CD4-positive, alpha-beta memory T cell (primary cell): ENCODE results near the gene XRCC6. TPM values are rescaled to one million over a fixed set of nuclear protein-coding genes. Genes with fewer than 3 reads are reported as not detected.
"Not testable (repeated sequence)": the region's sequence is repeated elsewhere in the genome, so short reads cannot be mapped to it uniquely, and the experiment has no call there.

Experiments used
- CTCF ChIA-PET: fragments of 350-600 bp; sonication (Branson Sonifier 250); formaldehyde crosslinking; loops from one replicate; lab custom pipeline; 2021; ENCODE audit warnings: inconsistent platforms; ENCODE audit not compliant: partially characterized antibody; lab: Charles Lee
- POLR2A ChIA-PET: fragments of 350-600 bp; sonication (Branson Sonifier 250); formaldehyde crosslinking; loops from one replicate; lab custom pipeline; 2021; ENCODE audit not compliant: partially characterized antibody; lab: Charles Lee
- DNase-seq, 5 donors: peaks; one replicate each; pipeline versions ENCODE4 v3.0.0 to v3.0.0-alpha.2; 2020 to 2022; ENCODE audit warnings: mixed read lengths in 1 of 5
- H3K27ac ChIP-seq: one replicate; pipeline ENCODE4 v1.7.0; 2013; ENCODE audit warnings: low read depth, low read length
- H3K27me3 ChIP-seq: 2 replicates; pipeline ENCODE4 v1.7.0; 2013; ENCODE audit warnings: mild to moderate bottlenecking, low read length, moderate library complexity; ENCODE audit not compliant: insufficient read depth
- H3K36me3 ChIP-seq: 2 replicates; pipeline ENCODE4 v1.7.0; 2013; ENCODE audit warnings: mild to moderate bottlenecking, low read length, moderate library complexity; ENCODE audit not compliant: insufficient read depth
- H3K4me1 ChIP-seq: 2 replicates; pipeline ENCODE4 v1.7.0; 2013; ENCODE audit warnings: mild to moderate bottlenecking, low read length, moderate library complexity; ENCODE audit not compliant: insufficient read depth
- H3K4me3 ChIP-seq, 2 donors: one replicate each; pipeline ENCODE4 v1.7.0; 2013; ENCODE audit warnings: low read length in 2 of 2, mild to moderate bottlenecking in 1 of 2
- H3K9me3 ChIP-seq, 2 donors: one replicate each; pipeline ENCODE4 v1.7.0; 2013; ENCODE audit warnings: low read length in 2 of 2, control low read depth in 1 of 2; ENCODE audit not compliant: control insufficient read depth in 1 of 2
- H3K27ac Mint-ChIP-seq, 7 donors: one replicate each; pipeline ENCODE4 v1.8.0; 2020 to 2021; ENCODE audit warnings: mixed read lengths in 7 of 7, mild to moderate bottlenecking in 6 of 7, inconsistent platforms in 3 of 7, moderate library complexity in 3 of 7
- H3K27me3 Mint-ChIP-seq, 2 donors: one replicate each; pipeline ENCODE4 v1.8.0; 2020 to 2021; ENCODE audit warnings: mixed read lengths in 2 of 2
- H3K36me3 Mint-ChIP-seq, 2 donors: one replicate each; pipeline ENCODE4 v1.8.0; 2020 to 2021; ENCODE audit warnings: mixed read lengths in 2 of 2, inconsistent platforms in 1 of 2, mild to moderate bottlenecking in 1 of 2
- H3K4me1 Mint-ChIP-seq, 4 donors: one replicate each; pipeline ENCODE4 v1.8.0; 2020 to 2021; ENCODE audit warnings: mixed read lengths in 4 of 4, mild to moderate bottlenecking in 1 of 4
- H3K4me3 Mint-ChIP-seq, 8 donors: one replicate each; pipeline ENCODE4 v1.8.0; 2020 to 2021; ENCODE audit warnings: mixed read lengths in 8 of 8, mild to moderate bottlenecking in 7 of 8, moderate library complexity in 6 of 8, inconsistent platforms in 3 of 8
- H3K9me3 Mint-ChIP-seq, 8 donors: one replicate each; pipeline ENCODE4 v1.8.0; 2020 to 2021; ENCODE audit warnings: mixed read lengths in 8 of 8, mild to moderate bottlenecking in 5 of 8, inconsistent platforms in 3 of 8, moderate library complexity in 1 of 8
- intact Hi-C: fragments of 100-400 bp; cut with micrococcal nuclease; formaldehyde crosslinking; loops from one replicate; pipeline ENCODE4 v1.15.1; 2023
- polyA plus RNA-seq, 2 donors: library from polyadenylated mRNA; unstranded; fragments of 300-500 nt; fragmentation: Illumina TruSeq; gene quantifications; one replicate each; pipeline ENCODE4 v1.2.3, GENCODE V29; 2021
- total RNA-seq, 2 experiments: library from RNA; stranded (reverse); gene quantifications; one replicate each; pipeline ENCODE4 v1.2.3, GENCODE V29; 2021

The XRCC6 gene
- total and polyA plus RNA-seq, 4 experiments from 2014 or later = 174 to 593 (median 311) TPM

DNA sequence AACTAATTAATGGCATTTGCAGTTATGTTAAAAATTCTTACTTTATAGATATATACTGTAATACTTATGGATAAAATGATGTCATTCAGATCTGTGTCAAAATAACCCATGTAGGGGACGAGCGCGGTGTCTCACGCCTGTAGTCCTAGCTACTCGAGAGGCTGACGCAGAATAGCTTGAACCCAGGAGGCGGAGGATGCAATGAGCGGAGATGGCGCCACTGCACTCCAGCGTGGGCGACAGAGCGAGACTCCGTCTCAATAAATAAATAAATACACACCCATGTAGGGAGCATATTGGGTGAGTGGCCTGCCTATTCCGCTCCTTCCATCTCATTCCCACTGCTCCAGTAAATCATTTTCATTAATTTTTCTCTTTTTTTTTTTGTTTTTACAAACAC, 60.5 kb downstream of the XRCC6 start:
- Histone ChIP-seq H3K4me1 (peaks cover 42% of the 10 kb centered on the region), H3K27ac (peak overlapping the region; percentile 86), H3K27me3 (no peaks in the 10 kb centered on the region), H3K4me3 (peak overlapping the region in 1 of 2 donors; percentile 57), H3K9me3 (no peaks in the 10 kb centered on the region), H3K36me3 (peaks cover 13% of the 10 kb centered on the region)
- Mint-ChIP-seq H3K4me3 (peak overlapping the region; percentile 95 to 100 (median 98)), H3K9me3 (peaks cover 0 to 3% (median 0%) of the 10 kb centered on the region in 8 donors), H3K27ac (peak overlapping the region; percentile 98 to 100 (median 99)), H3K36me3 (peaks cover 30 to 45% of the 10 kb centered on the region in 2 donors), H3K27me3 (no peaks in the 10 kb centered on the region), H3K4me1 (peaks cover 14 to 51% (median 33%) of the 10 kb centered on the region in 4 donors)
- ChIA-PET POLR2A (interaction anchor here (1.0 to 5.4 kb wide), 3 partner anchors 15 to 259 kb away, joined by 3 to 36 read pairs (median 3); partner anchors contain the start of gene PMM1), CTCF (interaction anchor here (1.4 kb wide), 1 partner anchor 16 kb away, joined by 3 read pairs; no protein-coding TSS in a partner anchor)
- no peak for DNase-seq
- intact Hi-C loops = loop anchor here (1.0 to 10.0 kb wide), 2 partner anchors 15 to 393 kb away; partner anchors contain the start of genes NAGA, PHETA2 and SMDT1

GRCh38 chr22:41682033-41682807, 61.1 kb downstream of the XRCC6 start:
- Mint-ChIP-seq H3K27ac (peak overlapping the region; percentile 98 to 100 (median 99)), H3K27me3 (no peaks in the 10 kb centered on the region), H3K36me3 (peaks cover 27 to 41% of the 10 kb centered on the region in 2 donors), H3K9me3 (peaks cover 0 to 3% (median 0%) of the 10 kb centered on the region in 8 donors), H3K4me3 (peak overlapping the region; percentile 95 to 100 (median 98)), H3K4me1 (peaks cover 15 to 54% (median 33%) of the 10 kb centered on the region in 4 donors)
- H3K27me3 ChIP-seq = no peaks in the 10 kb centered on the region
- H3K4me3 ChIP-seq = peak overlapping the region; percentile 23 to 57
- CTCF ChIA-PET = interaction anchor here (1.4 kb wide), 1 partner anchor 15 kb away, joined by 3 read pairs; no protein-coding TSS in a partner anchor
- POLR2A ChIA-PET = interaction anchor here (1.0 to 5.4 kb wide), 3 partner anchors 16 to 258 kb away, joined by 3 to 36 read pairs (median 3); partner anchors contain the start of gene PMM1
- H3K4me1 ChIP-seq = peaks cover 48% of the 10 kb centered on the region
- intact Hi-C loops = loop anchor here (1.0 to 10.0 kb wide), 2 partner anchors 16 to 393 kb away; partner anchors contain the start of genes NAGA, PHETA2 and SMDT1
- peak overlapping the region; percentile 86 for H3K27ac ChIP-seq
- no peaks in the 10 kb centered on the region for H3K9me3 ChIP-seq
- peak; percentile 84 to 89 (median 85) for DNase-seq
- peaks cover 13% of the 10 kb centered on the region for H3K36me3 ChIP-seq

DNA sequence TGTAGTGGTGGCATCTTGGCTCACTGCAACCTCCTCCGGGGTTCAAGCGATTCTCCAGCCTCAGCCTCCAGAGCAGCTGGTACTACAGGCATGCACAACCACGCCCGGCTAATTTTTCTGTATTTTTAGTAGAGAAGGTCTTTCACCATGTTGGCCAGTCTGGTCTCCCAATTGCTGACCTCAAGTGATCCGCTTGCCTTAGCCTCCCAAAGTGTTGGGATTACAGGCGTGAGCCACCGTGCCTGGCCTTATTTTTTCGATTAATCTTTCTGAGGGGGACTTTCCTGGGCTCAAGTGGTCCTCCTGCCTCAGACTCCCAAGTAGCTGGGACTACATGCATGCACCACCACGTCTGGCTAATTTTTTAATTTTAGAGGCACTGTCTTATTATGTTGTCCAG, 62.0 kb downstream of the XRCC6 start:
- peak overlapping the region; percentile 86 for H3K27ac ChIP-seq
- CTCF ChIA-PET = interaction anchor here (1.4 to 2.3 kb wide), 2 partner anchors 14 kb away, joined by 3 to 6 read pairs; no protein-coding TSS in a partner anchor
- peaks cover 9% of the 10 kb centered on the region for H3K36me3 ChIP-seq
- peak overlapping the region in 1 of 2 donors; percentile 36 for H3K4me3 ChIP-seq
- Mint-ChIP-seq H3K4me1 (peaks cover 19 to 57% (median 37%) of the 10 kb centered on the region in 4 donors), H3K9me3 (peaks cover 0 to 3% (median 0%) of the 10 kb centered on the region in 8 donors), H3K27me3 (no peaks in the 10 kb centered on the region), H3K36me3 (peaks cover 23 to 45% of the 10 kb centered on the region in 2 donors), H3K27ac (peak overlapping the region; percentile 98 to 100 (median 99)), H3K4me3 (peak overlapping the region; percentile 95 to 100 (median 98))
- intact Hi-C loops = loop anchor here (10.0 kb wide), 1 partner anchor 392 kb away; the partner anchor contains the start of genes NAGA, PHETA2 and SMDT1
- H3K9me3 ChIP-seq = no peaks in the 10 kb centered on the region
- POLR2A ChIA-PET = interaction anchor here (0.6 to 5.4 kb wide), 2 partner anchors 17 to 1437 kb away, joined by 3 to 36 read pairs; no protein-coding TSS in a partner anchor
- H3K27me3 ChIP-seq = no peaks in the 10 kb centered on the region
- peaks cover 56% of the 10 kb centered on the region for H3K4me1 ChIP-seq
- no peak for DNase-seq

GRCh38 chr22:41683616-41684015, 62.5 kb downstream of the XRCC6 start:
- peaks cover 17 to 44% of the 10 kb centered on the region in 2 donors for H3K36me3 Mint-ChIP-seq
- no peak overlapping the region for H3K27ac ChIP-seq
- H3K9me3 Mint-ChIP-seq = peaks cover 0 to 3% (median 0%) of the 10 kb centered on the region in 8 donors
- H3K27ac Mint-ChIP-seq = peak overlapping the region in 6 of 7 donors; percentile 98 to 100 (median 99)
- intact Hi-C loops = loop anchor here (10.0 kb wide), 1 partner anchor 391 kb away; the partner anchor contains the start of genes NAGA, PHETA2 and SMDT1
- H3K4me1 ChIP-seq = peaks cover 59% of the 10 kb centered on the region
- H3K4me3 Mint-ChIP-seq = peak overlapping the region in 4 of 8 donors; percentile 4 to 100 (median 98)
- H3K27me3 Mint-ChIP-seq = no peaks in the 10 kb centered on the region
- H3K4me3 ChIP-seq = no peak overlapping the region
- ChIA-PET CTCF (interaction anchor here (2.3 kb wide), 1 partner anchor 14 kb away, joined by 6 read pairs; no protein-coding TSS in a partner anchor), POLR2A (interaction anchor here (0.6 to 5.4 kb wide), 3 partner anchors 14 to 1438 kb away, joined by 3 to 36 read pairs (median 6); no protein-coding TSS in a partner anchor)
- no peak for DNase-seq
- H3K27me3 ChIP-seq = no peaks in the 10 kb centered on the region
- H3K9me3 ChIP-seq = no peaks in the 10 kb centered on the region
- peaks cover 19 to 57% (median 36%) of the 10 kb centered on the region in 4 donors for H3K4me1 Mint-ChIP-seq
- H3K36me3 ChIP-seq = peaks cover 3% of the 10 kb centered on the region

GRCh38 chr22:41684194-41684593, 63.1 kb downstream of the XRCC6 start:
- Histone ChIP-seq H3K4me1 (peaks cover 59% of the 10 kb centered on the region), H3K27ac (no peak overlapping the region), H3K4me3 (no peak overlapping the region), H3K27me3 (no peaks in the 10 kb centered on the region), H3K9me3 (no peaks in the 10 kb centered on the region), H3K36me3 (no peaks in the 10 kb centered on the region)
- Mint-ChIP-seq H3K4me3 (peak overlapping the region in 2 of 8 donors; percentile 3 to 45), H3K36me3 (peaks cover 16 to 45% of the 10 kb centered on the region in 2 donors), H3K27ac (peak overlapping the region; percentile 47 to 99 (median 85)), H3K9me3 (peaks cover 0 to 3% (median 0%) of the 10 kb centered on the region in 8 donors), H3K4me1 (peaks cover 21 to 60% (median 39%) of the 10 kb centered on the region in 4 donors), H3K27me3 (no peaks in the 10 kb centered on the region)
- ChIA-PET CTCF (interaction anchor here (2.3 kb wide), 1 partner anchor 13 kb away, joined by 6 read pairs; no protein-coding TSS in a partner anchor), POLR2A (interaction anchor here (1.5 kb wide), 1 partner anchor 13 kb away, joined by 6 read pairs; no protein-coding TSS in a partner anchor)
- no peak for DNase-seq
- intact Hi-C loops = loop anchor here (10.0 kb wide), 1 partner anchor 391 kb away; the partner anchor contains the start of genes NAGA, PHETA2 and SMDT1

- Mint-ChIP-seq H3K4me1 (peaks cover 24 to 61% (median 39%) of the 10 kb centered on the region in 4 donors), H3K36me3 (peaks cover 3 to 26% of the 10 kb centered on the region in 2 donors), H3K4me3 (peak overlapping the region in 7 of 8 donors; percentile 94 to 99 (median 97)), H3K27ac (peak overlapping the region in 5 of 7 donors; percentile 42 to 99 (median 98))
- H3K9me3 Mint-ChIP-seq, H3K27me3 ChIP-seq, H3K4me3 ChIP-seq, H3K36me3 ChIP-seq, H3K9me3 ChIP-seq, H3K27me3 Mint-ChIP-seq, DNase-seq, H3K27ac ChIP-seq: not testable (repeated sequence)
- POLR2A ChIA-PET = interaction anchor here (1.0 to 4.0 kb wide), 6 partner anchors 11 to 252 kb away, joined by 3 to 73 read pairs (median 33); partner anchors contain the start of genes DESI1, MEI1 and XRCC6
- H3K4me1 ChIP-seq = peaks cover 45% of the 10 kb centered on the region
- intact Hi-C loops = loop anchor here (10.0 kb wide), 1 partner anchor 388 kb away; the partner anchor contains the start of genes NAGA, PHETA2 and SMDT1
- CTCF ChIA-PET = interaction anchor here (3.7 to 4.8 kb wide), 2 partner anchors 11 to 21 kb away, joined by 39 to 44 read pairs; partner anchors contain the start of gene MEI1
Observed at GRCh38 chr22:41686890-41687289, 65.8 kb downstream of the XRCC6 start.
